ENCODE measurements around the gene UGT1A7.
"Not testable (repeated sequence)": the region's sequence is repeated elsewhere in the genome, so short reads cannot be mapped to it uniquely, and the experiment has no call there.

UGT1A7 gene

DNA sequence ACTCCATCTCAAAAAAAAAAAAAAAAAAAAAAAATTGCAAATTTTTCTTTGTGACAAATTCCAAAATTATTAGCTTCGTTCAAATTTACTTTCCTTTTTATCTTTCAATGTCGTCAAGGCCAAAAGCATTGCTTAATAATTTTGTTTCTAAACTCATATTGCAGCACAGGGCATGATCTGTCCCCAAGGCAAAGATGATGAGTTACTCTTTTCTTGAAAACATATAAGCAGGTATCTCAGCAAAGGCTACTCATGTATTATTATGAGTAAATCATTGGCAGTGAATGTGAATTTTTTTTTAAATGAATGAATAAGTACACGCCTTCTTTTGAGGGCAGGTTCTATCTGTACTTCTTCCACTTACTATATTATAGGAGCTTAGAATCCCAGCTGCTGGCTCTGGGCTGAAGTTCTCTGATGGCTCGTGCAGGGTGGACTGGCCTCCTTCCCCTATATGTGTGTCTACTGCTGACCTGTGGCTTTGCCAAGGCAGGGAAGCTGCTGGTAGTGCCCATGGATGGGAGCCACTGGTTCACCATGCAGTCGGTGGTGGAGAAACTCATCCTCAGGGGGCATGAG is at the start of gene UGT1A7:
Gene UGT1A7, plus strand, starts transcription at position 381 of the 579 bp plus-strand sequence. Its CDS starts 37 bp downstream, at position 418.
- DNase-seq (ENCODE audit: low read depth) = no peak

DNA sequence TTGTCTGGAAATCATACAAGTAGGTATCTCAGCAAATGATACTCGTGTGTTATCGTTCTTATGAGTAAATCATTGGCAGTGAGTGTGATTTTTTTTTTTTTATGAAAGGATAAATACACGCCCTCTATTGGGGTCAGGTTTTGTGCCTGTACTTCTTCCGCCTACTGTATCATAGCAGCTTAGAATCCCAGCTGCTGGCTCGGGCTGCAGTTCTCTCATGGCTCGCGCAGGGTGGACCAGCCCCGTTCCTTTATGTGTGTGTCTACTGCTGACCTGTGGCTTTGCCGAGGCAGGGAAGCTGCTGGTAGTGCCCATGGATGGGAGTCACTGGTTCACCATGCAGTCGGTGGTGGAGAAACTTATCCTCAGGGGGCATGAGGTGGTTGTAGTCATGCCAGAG is 45.4 kb upstream of the UGT1A7 start, which contains the start of gene UGT1A10:
Gene UGT1A10, plus strand, starts transcription at position 143 of the 400 bp plus-strand sequence. Its CDS starts 75 bp downstream, at position 218.
- not testable (repeated sequence) for DNase-seq (ENCODE audit: low read depth)

DNA sequence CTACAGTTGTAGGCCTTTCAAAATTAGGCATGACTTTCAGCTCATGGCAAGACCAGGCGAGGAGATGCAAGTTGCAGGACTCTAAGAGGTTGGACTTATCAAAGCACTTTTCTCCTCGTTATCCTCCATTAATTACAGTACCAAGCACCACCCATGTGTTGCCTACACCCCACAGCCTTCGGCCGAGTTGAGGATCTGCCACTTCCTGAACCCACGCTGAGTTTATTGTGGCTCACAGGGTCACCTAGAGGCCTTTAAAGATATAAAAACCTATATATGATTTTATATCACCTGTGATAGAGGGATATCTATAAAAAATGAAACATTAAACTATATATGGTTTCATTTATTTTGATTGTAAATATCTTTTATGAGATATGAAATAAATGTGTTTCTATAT is 42.9 kb upstream of the UGT1A7 start:
- no peak for DNase-seq (ENCODE audit: low read depth)

GRCh38 chr2:233639860-233640259 is 41.8 kb upstream of the UGT1A7 start:
- DNase-seq (ENCODE audit: low read depth) = no peak

- DNase-seq (ENCODE audit: low read depth) = no peak
Measured at GRCh38 chr2:233643128-233643527, 38.6 kb upstream of the UGT1A7 start.

GRCh38 chr2:233646033-233646432 is 35.7 kb upstream of the UGT1A7 start:
- not testable (repeated sequence) for DNase-seq (ENCODE audit: low read depth)

GRCh38 chr2:233650981-233651380 is 30.7 kb upstream of the UGT1A7 start:
- DNase-seq (ENCODE audit: low read depth) = no peak

GRCh38 chr2:233651430-233651829 is 30.3 kb upstream of the UGT1A7 start:
- DNase-seq (ENCODE audit: low read depth) = no peak

DNA sequence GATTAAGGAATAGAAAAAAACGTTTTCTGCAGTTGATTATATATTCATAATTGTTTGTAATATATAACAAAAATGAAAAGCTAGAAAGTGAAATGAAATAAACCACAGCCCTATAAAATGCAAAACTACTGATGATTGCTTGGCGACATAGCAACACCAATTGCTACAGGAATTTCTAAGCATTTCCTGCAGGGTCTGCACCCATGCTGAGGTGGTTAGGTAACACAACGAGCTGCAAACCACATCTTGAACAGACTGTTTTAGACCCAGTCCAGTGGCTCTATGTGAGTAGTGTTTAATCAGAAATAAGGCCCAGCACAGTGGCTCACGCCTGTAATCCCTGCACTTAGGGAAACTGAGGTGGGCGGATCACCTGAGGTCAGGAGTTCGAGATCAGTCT is 27.2 kb upstream of the UGT1A7 start:
- no peak for DNase-seq (ENCODE audit: low read depth)

DNA sequence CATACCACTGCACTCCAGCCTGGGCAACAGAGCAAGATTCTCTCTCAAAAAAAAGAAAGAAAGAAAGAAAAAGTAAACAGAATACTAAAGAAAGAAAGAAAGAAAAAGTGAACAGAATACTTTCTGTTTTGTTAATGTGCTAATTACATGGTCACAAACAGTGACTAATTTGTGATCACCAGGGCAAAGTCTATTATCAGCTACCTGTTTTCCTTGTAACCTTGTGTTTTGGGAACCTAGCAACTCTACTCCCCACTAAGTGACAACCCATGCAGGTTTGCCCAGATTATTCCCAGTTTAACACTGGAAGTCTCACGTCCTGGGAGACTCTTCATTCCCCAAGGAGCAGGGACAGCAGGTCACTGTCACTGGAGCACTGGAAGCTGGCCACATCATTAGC is 26.7 kb upstream of the UGT1A7 start:
- no peak for DNase-seq (ENCODE audit: low read depth)

GRCh38 chr2:233655943-233656342 is 25.8 kb upstream of the UGT1A7 start:
- not testable (repeated sequence) for DNase-seq (ENCODE audit: low read depth)

- no peak for DNase-seq (ENCODE audit: low read depth)
Measured at GRCh38 chr2:233656443-233656842, 25.3 kb upstream of the UGT1A7 start.

DNA sequence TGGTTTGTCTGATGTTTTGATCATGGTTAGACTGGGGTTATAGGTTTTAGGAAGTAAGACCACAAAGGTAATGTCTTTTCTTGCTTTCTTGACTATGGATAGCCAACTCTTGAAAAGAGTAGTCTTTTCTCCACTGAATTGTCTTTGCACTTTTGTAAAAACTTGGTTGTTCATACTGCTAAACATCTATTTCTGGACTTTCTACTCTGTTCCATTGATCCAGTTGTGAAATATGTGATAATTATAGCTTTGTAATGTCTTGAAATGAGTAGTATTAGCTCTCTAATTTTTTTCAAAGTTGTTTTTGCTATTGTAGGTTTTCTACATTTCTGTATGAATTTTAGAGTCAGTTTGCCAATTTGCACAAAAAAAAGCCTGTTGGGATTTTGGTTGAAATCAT is 23.1 kb upstream of the UGT1A7 start:
- no peak for DNase-seq (ENCODE audit: low read depth)

GRCh38 chr2:233663911-233664310 is 17.8 kb upstream of the UGT1A7 start:
- no peak for DNase-seq (ENCODE audit: low read depth)

DNA sequence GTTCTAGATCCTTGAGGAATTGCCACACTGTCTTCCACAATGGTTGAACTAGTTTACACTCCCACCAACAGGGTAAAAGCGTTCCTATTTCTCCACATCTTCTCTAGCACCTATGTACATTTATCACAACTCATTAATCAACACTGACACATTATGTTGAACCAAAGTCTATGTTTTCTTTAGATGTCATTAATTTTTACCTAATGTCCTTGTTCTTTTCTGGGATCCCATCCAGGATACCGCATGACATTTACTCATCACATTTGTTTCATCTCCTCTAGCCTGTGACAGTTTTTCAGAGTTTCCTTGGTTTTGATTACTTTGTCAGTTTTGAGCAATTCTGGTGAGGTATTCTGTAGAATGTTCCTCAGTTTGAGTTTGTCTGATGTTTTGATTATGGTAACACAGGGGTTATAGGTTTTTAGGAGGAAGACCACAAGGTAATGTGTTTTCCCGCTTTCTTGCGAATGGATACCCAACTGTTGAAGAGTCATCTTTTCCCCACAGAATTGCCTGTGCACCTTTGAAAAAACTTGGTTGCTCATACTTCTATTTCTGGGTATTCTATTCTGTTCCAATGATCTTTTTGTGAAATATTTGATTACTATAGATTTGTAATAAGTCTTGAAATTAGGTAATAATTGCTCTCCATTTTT is 13.0 kb upstream of the UGT1A7 start:
- DNase-seq (ENCODE audit: low read depth) = no peak

- DNase-seq (ENCODE audit: low read depth) = no peak
Measured at GRCh38 chr2:233671290-233672161, 10.2 kb upstream of the UGT1A7 start, which contains the start of gene UGT1A9. Gene UGT1A9 (plus strand): TSS chr2:233671898. CDS start chr2:233671935, 37 bp downstream.

GRCh38 chr2:233672886-233673285 is 8.8 kb upstream of the UGT1A7 start:
- no peak for DNase-seq (ENCODE audit: low read depth)

DNA sequence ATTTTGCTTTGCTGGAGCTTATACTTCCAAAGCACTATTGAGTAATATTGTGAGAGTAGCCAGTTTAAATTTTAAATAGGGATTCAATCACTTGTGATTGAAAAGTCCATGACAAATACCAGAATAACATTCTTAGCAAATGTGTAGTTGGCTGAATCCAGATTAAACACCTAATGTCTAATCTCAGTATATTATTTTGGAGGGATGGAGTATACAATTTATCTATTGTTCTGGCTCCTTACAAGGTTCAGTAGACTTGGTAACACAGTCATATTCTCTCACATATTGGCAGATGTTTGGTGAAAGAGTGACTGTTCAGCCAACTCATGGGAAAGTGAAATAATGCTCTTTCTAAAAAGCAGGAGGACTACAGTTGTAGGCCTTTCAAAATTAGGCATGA is 7.8 kb upstream of the UGT1A7 start:
- no peak for DNase-seq (ENCODE audit: low read depth)

DNA sequence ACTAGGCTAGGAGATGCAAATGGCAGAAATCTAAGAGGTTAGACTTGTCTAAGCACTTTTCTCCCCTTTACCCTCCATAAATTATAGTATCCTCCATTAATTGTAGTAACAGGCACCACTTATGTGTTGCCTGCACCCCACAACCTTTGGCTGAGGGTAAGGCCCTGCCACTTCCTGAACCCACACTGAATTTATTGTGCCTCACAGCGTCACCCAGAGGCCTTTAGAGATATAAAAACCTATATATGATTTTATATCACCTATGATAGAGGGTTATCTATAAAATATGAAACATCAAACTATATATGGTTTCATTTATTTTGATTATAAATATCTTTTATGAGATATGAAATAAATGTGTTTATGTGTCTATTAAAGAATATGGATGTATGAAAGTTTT is 7.4 kb upstream of the UGT1A7 start:
- no peak for DNase-seq (ENCODE audit: low read depth)

DNA sequence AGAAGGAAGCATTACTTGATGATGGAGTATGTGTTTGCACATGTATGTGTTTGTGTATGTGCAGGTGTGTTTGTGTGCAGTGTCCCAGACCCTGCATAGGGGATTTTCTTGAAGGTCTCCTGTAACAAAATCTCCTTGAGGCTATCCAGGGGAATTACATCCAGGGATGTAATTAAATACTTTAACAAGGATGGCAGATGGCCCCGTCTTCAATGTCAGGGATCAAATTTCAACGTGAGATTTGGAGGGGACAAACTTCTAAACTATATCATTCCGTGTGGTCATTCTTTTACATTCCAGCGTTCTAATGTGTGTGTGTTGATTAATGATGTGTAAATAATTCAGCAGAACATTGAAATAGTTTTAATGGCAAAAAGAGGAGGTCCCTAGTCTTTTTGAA is 6.7 kb upstream of the UGT1A7 start:
- no peak for DNase-seq (ENCODE audit: low read depth)

GRCh38 chr2:233676046-233676445 is 5.7 kb upstream of the UGT1A7 start:
- DNase-seq (ENCODE audit: low read depth) = no peak

DNA sequence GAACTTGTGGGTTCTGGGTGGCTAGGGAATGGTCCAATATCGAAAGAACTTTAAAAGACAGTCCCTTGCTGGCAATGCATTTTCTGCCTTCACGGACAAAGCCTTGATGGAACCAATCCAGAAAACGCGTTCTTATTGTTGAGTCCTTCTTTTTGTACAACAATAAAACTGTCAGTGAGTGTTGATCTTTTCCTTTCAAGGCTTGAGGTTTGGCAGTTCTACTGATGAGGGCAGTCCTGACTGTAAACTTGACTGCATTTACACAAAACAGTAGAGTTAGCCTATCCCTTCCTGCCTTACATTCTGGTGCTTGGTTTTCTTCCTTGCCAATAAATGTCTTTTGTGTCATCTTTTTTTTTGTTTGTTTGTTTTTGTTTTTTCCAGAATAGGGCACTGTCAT is 2.5 kb upstream of the UGT1A7 start:
- DNase-seq (ENCODE audit: low read depth) = no peak

Data from activated T-cell treated with anti-CD3 and anti-CD28 coated beads for 48 hours (primary cell).